Esophagus muscularis mucosa (tissue), 4 donors: ENCODE results near the gene OR5C1.

ENCODE experiments used
- CTCF ChIP-seq, 3 experiments: fragments of 200-600 bp in 2 of 3; fragments of 450-650 bp in 1 of 3; sonication (generic) in 2 of 3; IDR thresholded peaks; one replicate each; pipeline ENCODE4 v1.5.1; 2017 to 2019; ENCODE audit warnings: antibody characterized with exemption in 3 of 3, mild to moderate bottlenecking in 2 of 3, moderate library complexity in 1 of 3
- EP300 ChIP-seq: sonication (generic); formaldehyde crosslinking; IDR thresholded peaks from one replicate; pipeline ENCODE4 v1.6.1; 2017; ENCODE audit warnings: antibody characterized with exemption
- POLR2AphosphoS5 ChIP-seq, 2 donors: sonication (generic); formaldehyde crosslinking; IDR thresholded peaks; one replicate each; pipeline ENCODE4 v1.6.1; 2017; ENCODE audit warnings: antibody characterized with exemption in 2 of 2

- TF ChIP-seq POLR2AphosphoS5 (IDR thresholded peaks at IDR 0.05) = no peak
- no peak for TF ChIP-seq CTCF (IDR thresholded peaks at IDR 0.05)
- no peak for TF ChIP-seq EP300
Observed at GRCh38 chr9:122786338-122786737, 2.4 kb upstream of the OR5C1 start.
